Right lobe of liver (tissue), 6 donors: Measurements from ENCODE around the gene RAET1G. TPM values are rescaled to one million over a fixed set of nuclear protein-coding genes. Genes with fewer than 3 reads are reported as not detected.

Experiments used
- ATAC-seq, 4 donors: fragments of 200-7000 bp; cut with Tn5 transposase; one replicate each; pipeline ENCODE4 v1.9.1; 2020; ENCODE audit warnings: mild to moderate bottlenecking in 4 of 4, moderate library complexity in 4 of 4
- DNase-seq, 3 donors: peaks; one replicate each; pipeline ENCODE4 v3.0.0-alpha.2; 2020
- H3K27ac ChIP-seq, 3 donors: fragments of 200-600 bp; one replicate each; pipeline ENCODE4 v1.8.0; 2022
- H3K27me3 ChIP-seq, 2 donors: fragments of 200-600 bp; one replicate each; pipeline ENCODE4 v1.8.0; 2022
- H3K36me3 ChIP-seq, 4 donors: fragments of 200-600 bp; sonication (generic) in 1 of 4; one replicate each; pipeline versions ENCODE4 v1.5.1 to v1.8.0; 2017 to 2022; ENCODE audit warnings: control low read depth in 1 of 4
- H3K4me1 ChIP-seq, 4 donors: fragments of 200-600 bp; sonication (generic) in 1 of 4; one replicate each; pipeline versions ENCODE4 v1.5.1 to v1.8.0; 2017 to 2022; ENCODE audit warnings: control low read depth in 1 of 4
- H3K4me3 ChIP-seq, 3 donors: fragments of 200-600 bp; one replicate each; pipeline ENCODE4 v1.8.0; 2022
- H3K9me3 ChIP-seq, 4 donors: fragments of 200-600 bp; sonication (generic) in 1 of 4; one replicate each; pipeline versions ENCODE4 v1.5.1 to v1.8.0; 2017 to 2022; ENCODE audit warnings: control low read depth in 1 of 4
- POLR2A ChIP-seq: fragments of 450-650 bp; IDR thresholded peaks from one replicate; pipeline ENCODE4 v1.6.1; 2017; ENCODE audit warnings: antibody characterized with exemption, mild to moderate bottlenecking
- WGBS: methylation state at CpG from one replicate; pipeline ENCODE4 v1.1.6; 2018; ENCODE audit warnings: low coverage, low lambda C conversion rate; ENCODE audit not compliant: insufficient coverage; ENCODE audit errors: missing lambda C conversion rate; 5-methylcytosine and 5-hydroxymethylcytosine counted together
- intact Hi-C, 2 donors: fragments of 100-400 bp; cut with DNase I; formaldehyde crosslinking; loops; one replicate each; pipeline versions ENCODE4 v1.11.2 to v1.14.1; 2022
- total RNA-seq, 6 experiments: library from RNA; depleted of rRNA in 2 of 6; stranded (reverse); fragments of >200 nt in 2 of 6; fragmentation: NEBNext Ultra II Directional in 3 of 6; extraction: Animal tissue kit (Norgen Biotek cat#: 25700) in 3 of 6; gene quantifications; one replicate each; pipeline versions ENCODE4 v1.1.0 to v1.2.4, GENCODE V29; 2016 to 2023
- TF ChIP-seq, protein P1 (sequence below), 4 donors: fragments of 200-600 bp in 3 of 4; fragments of 450-650 bp in 1 of 4; IDR thresholded peaks; one replicate each; pipeline versions ENCODE4 v1.5.1 to v1.8.0; 2016 to 2022; ENCODE audit warnings: antibody characterized with exemption in 4 of 4, mild to moderate bottlenecking in 2 of 4
- donor health status: DM: no; HTN: yes; CAD: no.
- donor health status: DM: no; HTN: no; CAD: no.
- donor health status: DM: no; HTN: no; CAD: no.
- donor health status: DM: no; HTN: yes; CAD: no.
- donor health status: DM: no; HTN: yes; CAD: no.

Gene RAET1G
- total RNA-seq, 6 experiments from 2014 or later: not detected

DNA sequence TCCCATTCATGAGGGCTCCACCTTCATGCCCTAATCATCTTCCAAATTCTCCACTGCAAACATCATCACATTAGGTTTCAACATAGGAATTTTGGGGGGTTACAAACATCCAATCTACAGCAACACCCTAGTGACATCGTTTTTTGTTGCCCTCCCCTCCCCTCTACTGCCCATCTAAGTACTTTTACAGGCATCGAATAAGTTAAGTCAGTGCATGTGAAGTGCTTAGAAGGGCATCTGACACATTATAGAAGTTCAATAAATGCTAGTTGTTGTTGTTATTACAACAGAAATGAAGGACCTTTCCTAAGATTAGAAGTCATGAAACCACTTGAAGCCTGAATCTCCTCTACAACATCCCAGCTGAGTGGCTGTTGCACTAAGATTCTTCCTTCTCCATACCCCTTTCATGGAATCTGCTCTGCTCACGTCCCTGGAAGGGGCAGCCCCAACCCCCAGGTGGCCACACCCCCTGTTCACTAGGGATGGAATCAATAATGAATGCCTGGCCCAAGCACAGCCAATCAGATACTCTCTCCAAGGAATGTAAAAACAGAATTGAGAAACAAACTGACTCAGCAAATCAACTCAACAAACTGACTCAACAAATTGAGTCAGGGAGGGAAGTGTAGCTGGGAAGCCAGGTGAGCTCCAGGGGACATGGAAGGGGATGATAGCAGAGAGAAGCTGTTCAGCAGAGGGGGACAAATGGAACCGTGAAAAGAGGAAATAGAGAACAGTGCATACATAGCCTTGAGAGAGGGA is 54.9 kb downstream of the RAET1G start:
- DNase-seq (peak in 1 of 3 donors; percentile 50), ATAC-seq (peak in 3 of 4 donors; percentile 2 to 47 (median 6))
- 45% methylated on average over 4 of the region's 4 CpGs for WGBS
- Histone ChIP-seq H3K9me3 (no peaks in the 10 kb centered on the region), H3K4me1 (peaks cover 0 to 16% (median 0%) of the 10 kb centered on the region in 4 donors), H3K36me3 (no peaks in the 10 kb centered on the region), H3K27ac (no peak overlapping the region), H3K4me3 (no peak overlapping the region), H3K27me3 (no peaks in the 10 kb centered on the region)
- intact Hi-C loops: no loop called here
- TF ChIP-seq, protein P1, sequence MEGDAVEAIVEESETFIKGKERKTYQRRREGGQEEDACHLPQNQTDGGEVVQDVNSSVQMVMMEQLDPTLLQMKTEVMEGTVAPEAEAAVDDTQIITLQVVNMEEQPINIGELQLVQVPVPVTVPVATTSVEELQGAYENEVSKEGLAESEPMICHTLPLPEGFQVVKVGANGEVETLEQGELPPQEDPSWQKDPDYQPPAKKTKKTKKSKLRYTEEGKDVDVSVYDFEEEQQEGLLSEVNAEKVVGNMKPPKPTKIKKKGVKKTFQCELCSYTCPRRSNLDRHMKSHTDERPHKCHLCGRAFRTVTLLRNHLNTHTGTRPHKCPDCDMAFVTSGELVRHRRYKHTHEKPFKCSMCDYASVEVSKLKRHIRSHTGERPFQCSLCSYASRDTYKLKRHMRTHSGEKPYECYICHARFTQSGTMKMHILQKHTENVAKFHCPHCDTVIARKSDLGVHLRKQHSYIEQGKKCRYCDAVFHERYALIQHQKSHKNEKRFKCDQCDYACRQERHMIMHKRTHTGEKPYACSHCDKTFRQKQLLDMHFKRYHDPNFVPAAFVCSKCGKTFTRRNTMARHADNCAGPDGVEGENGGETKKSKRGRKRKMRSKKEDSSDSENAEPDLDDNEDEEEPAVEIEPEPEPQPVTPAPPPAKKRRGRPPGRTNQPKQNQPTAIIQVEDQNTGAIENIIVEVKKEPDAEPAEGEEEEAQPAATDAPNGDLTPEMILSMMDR (IDR thresholded peaks at IDR 0.05): no peak
- TF ChIP-seq POLR2A: no peak

Other genes starting within 250 kb of the RAET1G start
- 10 to 100 TPM in 5 of 6 experiments, 1 to 10 TPM in 1; 9.5 to 16.6 (median 10.9) TPM for gene LATS1, start 205.0 kb downstream of the RAET1G start, total RNA-seq
- 10 to 100 TPM in 5 of 6 experiments, 1 to 10 TPM in 1; 8.8 to 15.9 (median 12.1) TPM for gene NUP43, start 176.6 kb downstream of the RAET1G start, total RNA-seq
- gene PCMT1, start 173.4 kb downstream of the RAET1G start, total RNA-seq: 10 to 100 TPM; 40.7 to 84.5 (median 47.7) TPM
- 10 to 100 TPM in 1 of 6 experiments, 1 to 10 TPM in 5; 6.8 to 11.1 (median 9.3) TPM for gene LRP11, start 58.8 kb downstream of the RAET1G start, total RNA-seq
- not detected for gene RAET1E, start 25.0 kb downstream of the RAET1G start, total RNA-seq
- gene ULBP2, start 18.9 kb upstream of the RAET1G start, total RNA-seq: 1 to 10 TPM in 1 of 6 experiments, under 1 TPM in 5; 0.20 to 1.1 (median 0.26) TPM
- under 1 TPM in 5 of 6 experiments, not detected in 1; 0.07 to 0.43 (median 0.12) TPM for gene ULBP1, start 40.8 kb upstream of the RAET1G start, total RNA-seq
- not detected for gene RAET1L, start 102.4 kb upstream of the RAET1G start, total RNA-seq
- gene ULBP3, start 146.0 kb upstream of the RAET1G start, total RNA-seq: 1 to 10 TPM in 3 of 6 experiments, under 1 TPM in 3; 0.34 to 1.7 (median 0.89) TPM
- not detected for gene PPP1R14C, start 219.9 kb upstream of the RAET1G start, total RNA-seq